Amygdala (tissue), 56 donors: Measurements from ENCODE around the gene C20orf202.
"Not testable (repeated sequence)": the region's sequence is repeated elsewhere in the genome, so short reads cannot be mapped to it uniquely, and the experiment has no call there.

Experiments used
- DNase-seq, 56 donors: peaks; one replicate each; lab custom pipeline; 2025; lab: John Stamatoyannopoulos, UW

C20orf202 gene

DNA sequence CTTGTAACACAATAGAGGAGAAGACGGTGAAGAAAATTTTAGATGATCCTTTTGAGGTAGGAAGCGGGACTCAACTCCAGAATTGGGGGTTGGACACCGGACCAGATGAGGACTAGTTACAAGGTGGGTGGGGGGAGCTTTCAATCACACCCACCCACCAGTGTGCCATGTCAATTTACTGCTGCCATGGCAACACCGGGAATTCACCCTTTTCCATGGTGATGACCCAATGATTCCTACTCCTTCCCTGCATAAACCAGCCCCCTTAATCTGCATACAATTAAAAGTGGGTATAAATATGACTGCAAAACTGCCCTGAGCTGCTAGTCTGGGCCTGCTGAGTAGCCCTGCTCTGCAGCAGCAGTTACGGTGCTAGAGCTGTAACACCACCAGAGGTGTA is 37.3 kb downstream of the C20orf202 start:
- DNase-seq, result no peak

DNA sequence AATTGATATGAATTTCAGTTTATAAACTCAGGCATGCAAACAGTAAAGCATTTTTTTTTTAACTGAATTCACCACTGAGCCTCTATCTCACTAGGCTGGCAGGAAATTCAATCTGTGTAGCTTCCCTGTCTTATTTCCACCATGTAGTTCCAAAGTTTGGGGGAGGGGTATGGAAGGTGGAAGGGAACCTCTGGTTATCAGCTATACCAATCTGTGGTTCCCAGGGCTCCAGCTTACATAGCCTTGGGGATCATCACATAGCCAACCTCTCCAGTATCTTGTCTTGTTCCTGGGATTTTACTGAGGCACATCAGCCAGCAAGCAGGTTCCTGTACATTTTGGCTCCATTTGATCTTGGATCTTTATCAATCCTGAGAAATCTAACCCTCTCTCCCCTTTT is 38.2 kb downstream of the C20orf202 start:
- no peak for DNase-seq

- DNase-seq, result no peak
Observed at GRCh38 chr20:1242099-1242498, 38.8 kb downstream of the C20orf202 start.

GRCh38 chr20:1242530-1242929 is 39.3 kb downstream of the C20orf202 start:
- DNase-seq, result no peak

GRCh38 chr20:1245578-1245977 is 42.3 kb downstream of the C20orf202 start:
- DNase-seq, result no peak

DNA sequence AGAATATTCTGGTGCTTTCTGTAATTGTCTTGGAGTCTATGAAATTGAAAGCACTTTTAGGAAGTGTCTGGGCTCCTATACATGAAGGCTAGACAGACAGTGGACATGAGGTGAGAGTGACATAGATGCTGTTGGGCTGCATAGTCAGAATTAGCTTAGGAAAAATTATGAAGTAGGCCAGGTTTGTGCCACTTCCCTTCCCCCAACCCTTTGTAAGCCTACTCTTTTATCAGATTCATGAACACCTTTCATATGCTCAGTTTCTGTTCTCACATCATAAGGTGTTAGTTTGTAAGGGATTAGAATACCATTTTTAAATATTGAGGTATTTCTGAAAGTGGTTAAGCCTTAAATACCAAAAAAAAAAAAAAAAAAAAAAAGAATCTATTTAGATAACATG is 44.4 kb downstream of the C20orf202 start:
- no peak for DNase-seq

DNA sequence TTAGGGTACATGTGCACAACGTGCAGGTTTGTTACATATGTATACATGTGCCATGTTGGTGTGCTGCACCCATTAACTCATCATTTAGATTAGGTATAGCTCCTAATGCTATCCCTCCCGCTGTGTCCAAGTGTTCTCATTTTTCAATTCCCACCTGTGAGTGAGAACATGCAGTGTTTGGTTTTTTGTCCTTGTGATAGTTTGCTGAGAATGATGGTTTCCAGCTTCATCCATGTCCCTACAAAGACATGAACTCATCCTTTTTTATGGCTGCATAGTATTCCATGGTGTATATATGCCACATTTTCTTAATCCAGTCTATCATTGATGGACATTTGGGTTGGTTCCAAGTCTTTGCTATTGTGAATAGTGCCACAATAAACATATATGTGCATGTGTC is 47.0 kb downstream of the C20orf202 start:
- not testable (repeated sequence) for DNase-seq

DNA sequence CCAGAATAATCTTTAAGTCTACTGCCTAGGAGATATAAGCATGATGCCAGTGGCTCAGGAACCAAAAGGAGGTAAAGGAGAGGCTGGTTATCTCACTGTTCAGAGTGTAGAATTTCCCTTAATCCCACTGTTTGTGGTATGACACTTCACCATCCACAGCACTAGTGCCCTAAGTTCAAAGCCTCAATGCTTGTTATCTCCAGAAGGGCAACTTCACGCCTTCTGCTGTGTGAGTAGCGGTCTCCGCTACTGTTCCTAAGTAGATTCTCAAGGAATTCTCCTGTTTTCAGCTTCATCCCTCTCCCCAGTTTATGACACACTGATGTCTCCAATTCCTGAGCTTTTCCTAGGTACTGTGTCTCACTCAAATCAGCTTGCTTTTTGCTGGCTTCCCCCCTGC is 49.2 kb downstream of the C20orf202 start:
- DNase-seq, result no peak

GRCh38 chr20:1254254-1254653 is 51.0 kb downstream of the C20orf202 start:
- DNase-seq, result no peak

DNA sequence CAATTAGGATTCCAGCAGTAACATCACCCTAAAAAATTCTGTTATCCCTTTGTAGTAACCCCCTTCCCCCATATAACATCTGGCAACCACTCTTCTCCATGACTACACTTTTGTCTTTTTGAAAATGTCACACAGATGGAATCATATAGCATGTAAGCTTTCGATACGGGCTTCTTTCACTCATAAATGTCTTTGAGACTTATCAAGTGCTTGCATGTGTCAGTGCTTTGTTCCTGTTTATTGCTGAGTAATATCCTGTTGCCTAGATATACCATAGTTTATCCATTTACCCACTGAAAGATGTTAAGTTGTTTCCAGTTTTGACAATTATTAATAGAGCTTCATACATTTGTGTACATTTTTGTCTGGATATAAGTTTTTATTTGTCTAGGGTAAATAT is 52.4 kb downstream of the C20orf202 start:
- no peak for DNase-seq
